Measurements from ENCODE around the gene RNF126.
A peak's percentile ranks its signal among the peaks of the same experiment; 100 is the strongest.
"Not testable (repeated sequence)": the region's sequence is repeated elsewhere in the genome, so short reads cannot be mapped to it uniquely, and the experiment has no call there.

GRCh38 chr19:603779-604178, 59.2 kb downstream of the RNF126 start:
- not testable (repeated sequence) for TF ChIP-seq CEBPB (IDR thresholded peaks at IDR 0.05); REST (IDR thresholded peaks at IDR 0.05; ENCODE audit: low read depth); TAF1 (IDR thresholded peaks at IDR 0.05; ENCODE audit: low read depth); YY1 (IDR thresholded peaks at IDR 0.05; ENCODE audit: low read depth)
- TF ChIP-seq MAX (IDR thresholded peaks at IDR 0.05): 0 out of 2 replicates have a peak, but pooled peaks have one; percentile 38

Measured in Ishikawa (cell line).